T-helper 2 cell treated with Interferon-gamma antibody and Interleukin-4, amounts not matched to agents 100 ng/mL and 5 ng/mL, for 36 hours (primary cell): ENCODE data around the gene ZNF747. TPM values are rescaled to one million over a fixed set of nuclear protein-coding genes. Genes with fewer than 3 reads are reported as not detected.
"Not testable (repeated sequence)": the region's sequence is repeated elsewhere in the genome, so short reads cannot be mapped to it uniquely, and the experiment has no call there.

ENCODE experiments used
- intact Hi-C: fragments of 100-400 bp; cut with micrococcal nuclease; formaldehyde crosslinking; loops from one replicate; pipeline ENCODE4 v1.15.1; 2023
- total RNA-seq: library from RNA; stranded (reverse); gene quantifications from 2 replicates; pipeline ENCODE4 v1.2.3, GENCODE V29; 2022

ZNF747 gene
- total RNA-seq, 1 donor from 2014 or later, result 12.1 TPM

GRCh38 chr16:30535777-30536190 lies 1.1 kb upstream of the ZNF747 start:
- intact Hi-C loops, result loop anchor here (1.0 to 2.0 kb wide), 8 partner anchors 8 to 157 kb away; partner anchors contain the start of genes DCTPP1, ZNF764 and ZNF785

DNA sequence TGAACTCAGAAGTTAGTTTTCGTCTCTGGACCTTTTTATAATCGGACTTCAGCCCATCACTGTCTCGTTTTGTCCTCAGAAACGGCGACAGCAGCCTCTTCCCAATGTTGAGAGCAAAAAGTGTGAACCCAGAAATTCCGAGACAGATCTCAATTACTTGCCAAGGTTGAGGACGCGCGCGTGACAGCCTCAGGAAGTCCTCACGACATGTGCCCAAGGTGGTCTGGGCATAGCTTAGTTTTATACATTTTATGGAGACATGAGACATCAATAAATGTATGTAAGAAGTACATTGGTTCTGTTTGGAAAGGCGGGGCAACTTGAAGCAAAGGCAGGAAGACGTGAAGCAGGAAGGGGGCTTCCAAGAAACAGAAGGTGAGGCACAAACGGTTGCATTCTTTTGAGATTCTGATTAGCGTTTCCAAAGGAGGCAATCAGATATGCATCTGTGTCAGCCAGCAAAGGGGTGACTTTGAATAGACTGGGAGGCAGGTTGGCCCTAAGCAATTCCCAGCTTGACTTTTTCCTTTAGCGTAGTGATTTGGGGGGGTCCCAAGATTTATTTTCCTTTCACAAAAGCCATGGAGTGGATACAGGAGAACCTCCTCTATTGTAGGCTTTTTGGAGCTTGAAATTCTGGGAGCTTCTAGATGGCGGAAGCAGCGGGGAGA lies 583 bp upstream of the ZNF747 start:
- intact Hi-C loops, result loop anchor here (1.0 to 2.0 kb wide), 8 partner anchors 8 to 156 kb away; partner anchors contain the start of genes DCTPP1, ZNF764 and ZNF785

DNA sequence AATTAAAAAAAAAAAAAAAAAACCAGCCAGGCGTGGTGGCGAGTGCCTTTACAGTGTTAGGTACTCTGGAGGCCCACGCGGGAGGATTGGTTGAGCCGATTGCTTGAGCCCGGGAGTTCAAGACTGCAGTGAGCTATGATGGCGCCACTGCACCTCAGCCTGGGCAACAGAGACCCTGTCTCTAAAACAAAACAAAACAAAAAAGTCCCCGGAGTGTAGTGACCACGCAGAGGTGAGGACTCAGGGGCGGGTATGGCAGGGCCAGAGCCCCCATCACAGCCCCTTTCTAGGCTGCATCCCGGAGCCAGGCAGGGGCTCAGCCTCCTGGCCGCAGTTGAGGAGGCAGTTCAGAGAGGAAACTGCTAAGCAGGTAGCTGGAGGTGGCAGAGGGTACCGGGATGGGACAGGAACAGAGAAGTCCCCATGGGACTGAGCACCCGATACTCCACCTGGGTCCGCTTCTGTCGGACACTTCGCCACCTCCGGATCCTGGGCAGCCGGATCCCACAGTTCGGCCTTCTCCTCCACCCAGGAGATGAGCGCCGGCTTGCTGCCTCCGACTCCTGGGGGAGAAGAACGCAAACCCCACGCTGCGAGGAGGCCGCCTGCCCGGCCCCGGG lies 800 bp downstream of the ZNF747 start:
- intact Hi-C loops, result loop anchor here (2.0 kb wide), 3 partner anchors 51 to 155 kb away; partner anchors contain the start of gene ZNF785

DNA sequence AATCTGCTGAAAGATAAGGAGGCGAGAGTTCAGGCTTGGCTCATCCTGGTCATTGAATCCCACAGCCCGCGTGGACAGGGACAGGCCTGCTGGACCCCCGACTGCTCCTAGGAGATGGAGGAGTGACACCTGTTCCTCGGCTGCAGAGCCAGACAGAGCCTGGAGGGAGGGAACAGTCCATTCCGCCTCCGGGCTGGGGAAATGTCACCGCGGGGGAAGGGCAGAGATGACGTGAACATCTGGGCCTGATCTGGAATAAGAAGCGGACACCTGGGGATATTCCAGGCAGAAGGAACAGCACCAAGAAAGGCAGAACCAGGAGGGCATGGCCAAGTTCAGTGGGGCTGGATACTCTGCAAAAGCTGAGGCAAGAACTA lies 1.5 kb downstream of the ZNF747 start:
- intact Hi-C loops, result no loop called here

DNA sequence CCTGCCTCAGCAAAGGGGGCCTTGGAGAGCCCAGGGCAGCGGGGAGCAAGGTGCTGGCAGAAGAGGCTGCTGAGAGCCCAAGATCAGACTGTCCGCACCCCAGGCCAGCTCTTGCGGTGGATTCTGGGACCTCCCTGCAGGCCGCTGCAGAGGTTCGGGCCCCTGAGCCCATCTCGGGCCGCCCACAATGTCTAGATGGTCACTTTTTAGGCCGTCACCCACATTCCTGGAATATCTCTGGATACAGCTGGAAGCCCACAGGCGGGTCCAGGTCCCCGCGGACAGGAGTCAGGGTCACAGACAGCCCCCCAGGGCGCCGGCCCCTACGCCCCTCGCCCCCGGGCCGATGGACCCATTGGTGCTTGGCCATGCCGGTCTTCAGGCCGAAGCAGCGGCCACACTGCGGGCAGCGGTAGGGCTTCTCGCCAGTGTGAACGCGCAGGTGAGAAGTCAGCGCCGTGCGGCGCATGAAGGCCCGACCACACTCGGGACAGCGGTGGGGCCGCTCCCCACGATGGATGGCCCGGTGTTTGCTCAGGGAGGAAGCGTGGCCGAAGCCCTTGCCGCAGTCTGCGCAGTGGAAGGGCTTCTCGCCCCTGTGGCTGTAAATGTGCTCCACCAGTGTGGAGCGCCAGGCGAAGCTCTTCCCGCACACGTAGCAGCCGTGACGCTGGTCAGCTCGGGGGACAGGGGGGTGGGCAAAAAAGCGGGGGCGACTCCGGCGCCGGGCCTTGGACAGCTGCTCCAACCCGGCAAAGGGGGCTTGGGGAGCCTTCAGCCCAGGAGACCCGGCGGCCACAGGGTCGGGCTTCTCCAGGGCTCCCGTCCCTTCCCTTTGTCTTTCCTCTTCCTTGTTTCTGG lies 2.1 kb downstream of the ZNF747 start:
- intact Hi-C loops, result no loop called here

GRCh38 chr16:30530163-30531037 lies 4.3 kb downstream of the ZNF747 start:
- intact Hi-C loops, result no loop called here

DNA sequence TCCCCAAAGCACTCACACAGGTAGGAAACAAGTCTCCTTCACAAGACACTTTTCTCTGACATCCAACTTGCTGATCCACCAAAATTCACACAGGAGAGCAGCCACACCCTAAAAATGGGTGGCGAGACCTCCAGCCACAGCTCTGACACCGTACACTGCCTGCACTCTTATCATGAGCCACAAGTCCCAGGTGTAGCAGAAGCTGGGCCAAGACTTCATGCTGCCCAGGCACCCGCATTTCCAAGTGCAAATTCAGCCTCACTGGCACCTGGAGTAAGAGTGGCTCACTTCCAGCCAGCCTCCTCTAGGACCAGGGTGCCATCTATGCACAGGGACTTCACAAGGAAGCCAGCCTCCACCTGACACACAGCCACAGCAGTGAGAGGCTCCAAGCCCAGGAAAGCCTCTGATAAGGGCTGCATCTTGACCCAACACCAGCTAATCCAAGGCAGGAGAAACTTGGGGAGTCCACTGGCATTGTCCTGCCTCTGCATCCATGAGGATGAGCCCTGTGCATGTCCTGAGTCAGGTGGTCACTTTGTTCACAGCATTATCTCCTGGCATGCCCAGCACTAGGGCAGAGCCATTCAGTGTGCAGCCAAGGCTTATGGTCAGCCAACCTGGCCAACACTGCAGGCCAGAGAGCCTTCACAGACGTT lies 5.7 kb downstream of the ZNF747 start:
- intact Hi-C loops, result no loop called here

- intact Hi-C loops, result loop anchor here (1.0 to 2.0 kb wide), 7 partner anchors 8 to 131 kb away; partner anchors contain the start of genes DCTPP1, FBRS, PRR14 and ZNF764
These were observed 7.0 kb downstream of the ZNF747 start for GRCh38 chr16:30527635-30528178.

GRCh38 chr16:30526823-30527634 lies 7.6 kb downstream of the ZNF747 start:
- intact Hi-C loops, result loop anchor here (1.0 to 2.0 kb wide), 7 partner anchors 8 to 132 kb away; partner anchors contain the start of genes DCTPP1, FBRS, PRR14 and ZNF764

- intact Hi-C loops, result loop anchor here (2.0 kb wide), 4 partner anchors 33 to 133 kb away; partner anchors contain the start of genes FBRS, PRR14 and ZNF764
These were observed 8.4 kb downstream of the ZNF747 start, which contains the start of gene ZNF768 for GRCh38 chr16:30526137-30526822. Gene ZNF768 (minus strand): TSS chr16:30526566. CDS start chr16:30526413, 153 bp downstream.

DNA sequence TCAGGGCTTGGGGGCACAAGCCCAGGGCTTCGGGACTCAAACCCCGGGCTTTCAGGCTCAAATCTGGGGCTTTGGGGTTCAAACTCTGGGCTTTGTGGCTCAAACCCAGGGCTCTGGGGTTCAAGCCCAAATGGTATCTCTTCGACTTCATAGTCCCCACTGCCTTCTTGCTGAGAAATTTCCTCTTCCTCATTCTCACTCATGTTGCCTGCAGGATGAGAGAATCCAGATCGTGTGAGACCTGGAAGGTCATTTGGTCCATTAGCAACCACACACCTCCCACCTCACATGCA lies 8.9 kb downstream of the ZNF747 start:
- intact Hi-C loops, result loop anchor here (2.0 kb wide), 4 partner anchors 33 to 133 kb away; partner anchors contain the start of genes FBRS, PRR14 and ZNF764

DNA sequence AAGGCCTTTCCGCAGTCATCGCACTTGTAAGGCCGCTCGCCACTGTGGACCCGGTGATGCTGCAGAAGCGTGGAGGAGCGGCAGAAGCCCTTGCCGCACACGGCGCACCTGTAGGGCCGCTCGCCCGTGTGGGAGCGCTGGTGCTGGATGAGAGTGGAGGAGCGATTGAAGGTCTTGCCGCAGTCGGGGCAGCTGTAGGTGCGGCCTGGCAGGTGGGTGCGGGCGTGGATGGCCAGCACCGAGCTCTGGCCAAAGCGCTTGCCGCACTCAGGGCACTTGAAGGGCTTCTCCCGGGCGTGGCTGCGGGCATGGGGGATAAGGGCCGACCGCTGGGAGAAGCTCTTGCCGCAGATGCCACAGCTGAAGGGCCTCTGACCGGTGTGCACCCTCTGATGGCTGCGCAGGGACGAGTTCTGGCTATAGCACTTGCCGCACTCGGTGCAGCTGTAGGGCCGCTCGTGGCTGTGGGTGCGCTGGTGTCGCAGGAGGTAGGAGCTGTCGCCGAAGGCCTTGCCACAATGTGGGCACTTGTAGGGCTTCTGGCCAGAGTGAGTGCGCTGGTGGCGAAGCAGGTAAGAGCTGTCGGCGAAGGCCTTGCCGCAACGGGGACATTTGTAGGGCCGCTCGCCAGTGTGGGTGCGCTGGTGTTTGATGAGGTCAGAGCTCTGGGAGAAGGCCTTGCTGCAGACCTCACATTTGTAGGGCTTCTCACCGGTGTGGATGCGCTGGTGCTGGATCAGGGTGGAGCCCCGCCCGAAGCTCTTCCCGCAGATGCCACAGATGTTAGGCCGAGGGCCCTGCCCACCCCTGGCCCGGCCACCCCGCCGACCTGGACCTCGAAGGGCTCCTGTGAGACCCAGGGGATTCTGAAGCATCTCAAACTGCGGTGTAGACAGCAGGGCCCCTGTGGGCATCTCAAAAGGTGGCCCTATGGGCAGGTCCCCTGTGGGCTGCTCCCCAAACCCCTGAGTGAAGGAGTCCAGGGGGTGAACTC lies 9.8 kb downstream of the ZNF747 start:
- intact Hi-C loops, result no loop called here

GRCh38 chr16:30523768-30524574 lies 10.7 kb downstream of the ZNF747 start:
- intact Hi-C loops, result no loop called here

DNA sequence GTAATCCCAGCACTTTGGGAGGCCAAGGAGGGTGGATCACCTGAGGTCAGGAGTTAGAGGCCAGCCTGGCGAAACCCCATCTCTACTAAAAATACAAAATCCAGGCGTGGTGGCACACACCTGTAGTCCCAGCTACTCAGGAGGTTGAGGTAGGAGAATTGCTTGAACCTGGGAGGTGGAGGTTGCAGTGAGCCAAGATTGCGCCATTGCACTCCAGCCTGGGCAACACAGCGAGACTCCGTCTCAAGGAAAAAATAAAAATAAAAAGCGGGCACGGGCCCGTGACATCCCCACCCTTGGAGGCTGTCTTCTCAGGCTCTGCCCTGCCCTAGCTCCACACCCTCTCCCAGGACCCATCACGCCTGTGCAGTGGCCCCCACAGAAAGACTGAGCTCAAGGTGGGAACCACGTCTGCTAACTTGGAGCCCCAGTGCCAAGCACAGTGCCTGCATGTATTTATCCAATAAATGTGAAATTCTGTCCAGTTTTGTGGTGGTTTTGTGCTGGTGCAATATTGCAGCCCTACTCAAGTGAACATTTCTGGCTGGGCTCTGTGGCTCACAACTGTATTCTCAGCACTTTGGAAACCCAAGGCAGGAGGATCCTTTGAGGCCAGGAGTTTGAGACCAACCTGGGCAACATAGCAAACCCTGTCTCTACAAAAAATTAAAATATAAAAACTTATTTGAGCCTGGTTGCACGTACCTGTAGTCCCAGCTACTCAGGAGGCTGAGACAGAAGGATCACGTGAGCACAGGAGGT lies 11.8 kb downstream of the ZNF747 start:
- intact Hi-C loops, result not testable (repeated sequence)

- intact Hi-C loops, result no loop called here
These were observed 12.6 kb downstream of the ZNF747 start for GRCh38 chr16:30521873-30522641.
